ENCODE data around the gene RUNDC1.
"Not testable (repeated sequence)": the region's sequence is repeated elsewhere in the genome, so short reads cannot be mapped to it uniquely, and the experiment has no call there.

The RUNDC1 gene

DNA sequence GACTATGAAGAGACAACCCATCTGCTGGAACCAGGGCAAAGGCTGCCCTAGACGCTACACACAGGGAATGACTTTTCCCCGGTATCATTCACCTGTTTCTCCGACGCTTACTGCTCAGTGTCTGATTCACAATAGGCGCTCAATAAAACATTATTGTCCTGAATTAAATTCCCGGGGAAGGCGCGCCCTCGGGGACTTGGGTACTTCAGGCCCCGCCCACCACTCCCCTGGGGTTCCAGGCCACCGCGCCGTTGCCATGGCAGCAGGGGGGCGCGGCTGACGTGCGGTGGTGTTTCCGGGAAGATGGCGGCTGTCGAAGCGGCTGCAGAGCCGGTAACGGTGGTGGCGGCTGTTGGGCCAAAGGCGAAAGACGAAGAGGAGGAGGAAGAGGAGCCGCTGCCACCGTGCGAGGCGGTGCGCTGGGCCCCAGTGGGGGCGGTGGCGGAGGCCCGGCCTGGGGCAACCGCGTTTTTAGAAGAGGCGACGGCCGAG lies at the start of gene RUNDC1:
TSS of gene RUNDC1 (plus strand) at position 292 of the 492 bp plus-strand sequence. CDS start at position 304, 12 bp downstream.
- peak; percentile 97 for DNase-seq

DNA sequence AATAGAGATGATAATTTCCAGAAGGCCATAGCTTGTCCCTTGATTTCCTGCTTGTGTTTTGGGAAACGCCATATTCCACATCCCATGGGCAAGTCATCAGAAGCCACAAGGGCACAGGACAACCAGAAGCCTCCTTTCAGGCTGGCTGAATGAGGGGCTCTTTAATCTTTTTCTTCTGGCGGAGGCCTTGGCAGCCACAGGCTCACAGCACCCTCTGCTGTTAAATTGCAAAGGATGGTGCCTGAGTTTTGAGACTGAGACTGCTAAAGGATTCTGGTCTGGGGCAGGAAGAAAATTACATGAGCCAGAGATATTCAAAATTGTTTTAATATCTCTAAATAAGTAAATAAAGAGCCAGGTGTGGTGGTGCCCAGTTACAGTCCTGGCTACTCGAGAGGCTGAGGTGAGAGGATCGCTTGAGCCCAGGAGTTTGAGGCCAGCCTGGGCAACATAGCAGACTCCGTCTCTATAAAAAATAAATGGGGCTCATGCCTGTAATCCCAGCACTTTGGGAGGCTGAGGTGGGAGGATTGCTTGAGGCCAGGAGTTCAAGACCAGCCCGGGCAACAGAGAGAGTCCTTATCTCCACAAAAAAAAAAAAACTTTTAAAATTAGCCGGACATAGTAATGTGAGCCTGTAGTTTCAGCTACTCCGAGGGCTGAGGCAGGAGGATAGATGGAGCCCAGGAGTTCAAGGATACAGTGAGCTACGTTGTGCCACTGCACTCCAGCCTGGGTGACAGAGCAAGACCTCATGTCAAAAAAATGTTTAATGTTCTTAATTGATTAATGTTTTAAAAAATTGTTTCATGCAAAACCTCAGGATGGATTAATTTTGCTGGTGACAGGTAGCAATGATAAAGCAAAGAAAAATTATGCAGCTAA lies 42.4 kb upstream of the RUNDC1 start:
- DNase-seq: peak; percentile 87

DNA sequence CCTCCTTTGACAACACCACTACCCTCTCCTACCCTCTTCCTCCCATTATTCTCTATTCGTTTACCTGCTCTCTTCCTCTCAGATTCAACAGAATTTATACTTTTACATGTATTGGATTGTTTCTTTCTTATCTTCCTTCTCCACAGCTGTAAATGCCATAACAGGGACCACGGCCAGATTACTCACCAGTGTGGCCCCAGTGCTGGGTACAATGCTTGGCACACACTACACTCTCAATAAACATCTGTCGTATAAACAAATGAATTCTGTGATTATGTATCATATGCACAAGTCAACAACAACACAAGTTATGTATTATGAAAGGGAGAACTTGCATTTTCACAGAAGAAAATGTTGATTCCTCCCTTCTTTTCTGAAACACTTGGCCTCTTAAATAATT lies 36.2 kb upstream of the RUNDC1 start:
- DNase-seq: no peak

DNA sequence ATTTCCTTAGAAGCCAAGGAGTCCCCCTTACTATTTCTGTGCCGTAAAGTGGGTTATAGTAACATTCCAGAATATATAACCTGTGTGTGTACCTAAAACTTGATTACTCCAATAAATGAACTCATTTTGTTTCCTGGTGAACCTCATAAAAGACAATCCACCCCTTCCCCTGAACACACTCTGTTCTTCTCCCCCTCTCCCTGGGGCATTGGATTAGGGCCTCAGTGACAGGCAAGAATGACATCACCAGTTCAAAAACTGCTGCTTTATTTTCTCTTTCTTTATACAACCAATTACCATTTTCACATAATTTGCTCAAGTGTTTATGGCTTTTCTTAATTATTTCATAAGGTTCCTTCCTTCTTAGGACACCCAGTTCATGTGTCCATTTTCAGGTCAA lies 33.6 kb upstream of the RUNDC1 start:
- no peak for DNase-seq

DNA sequence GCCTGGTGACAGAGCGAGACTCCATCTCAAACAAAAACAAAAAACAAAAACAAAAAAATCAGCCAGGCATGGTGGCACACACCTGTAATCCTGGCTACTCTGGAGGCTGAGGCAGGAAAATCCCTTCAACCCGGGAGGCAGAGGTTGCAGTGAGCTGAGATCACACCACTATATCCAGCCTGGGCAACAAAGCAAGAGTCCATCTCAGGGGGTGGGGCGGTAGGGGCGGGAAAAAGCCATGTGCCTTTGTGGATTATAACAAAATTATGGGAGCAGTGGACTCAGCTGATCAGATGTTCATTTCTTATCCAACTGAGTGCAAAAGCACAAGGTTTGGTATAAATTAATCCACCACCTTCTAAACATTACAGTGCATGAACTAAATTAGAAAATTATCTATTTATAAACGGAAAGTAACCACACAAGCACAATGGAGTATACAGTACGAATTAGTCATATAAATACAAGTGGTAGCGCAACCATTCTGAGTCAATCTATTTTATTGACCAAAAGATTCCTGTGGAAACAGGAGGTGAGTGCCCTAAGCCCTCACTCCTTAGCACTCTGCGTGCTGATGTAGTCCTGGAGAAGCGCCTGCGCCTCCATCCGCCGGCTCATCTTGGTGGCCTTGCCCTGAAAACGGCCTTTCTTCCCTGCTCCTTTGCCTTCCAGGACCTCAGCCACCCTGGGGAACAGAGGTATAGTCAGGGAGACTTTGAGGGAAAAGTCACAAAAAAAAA lies 30.2 kb upstream of the RUNDC1 start:
- no peak for DNase-seq

DNA sequence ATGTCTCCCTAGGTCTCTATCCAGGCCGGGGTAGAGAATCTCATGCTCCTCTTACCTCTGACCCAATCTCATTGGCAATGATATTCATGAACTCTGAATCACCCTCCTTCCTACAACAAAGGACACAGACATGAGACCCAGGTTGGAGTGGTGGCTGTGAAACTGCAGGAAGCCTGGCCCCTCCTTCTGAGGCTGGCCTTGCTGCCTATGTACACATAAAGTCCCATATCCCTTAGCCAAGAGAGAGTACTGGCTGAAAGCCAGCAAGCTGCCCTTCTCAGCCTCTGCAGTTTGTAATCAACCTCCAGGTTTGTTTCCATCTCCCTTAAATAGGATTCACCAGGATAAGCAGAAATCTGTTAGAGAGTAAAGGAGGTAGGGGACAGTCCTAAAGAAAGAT lies 26.7 kb upstream of the RUNDC1 start:
- peak; percentile 23 for DNase-seq

DNA sequence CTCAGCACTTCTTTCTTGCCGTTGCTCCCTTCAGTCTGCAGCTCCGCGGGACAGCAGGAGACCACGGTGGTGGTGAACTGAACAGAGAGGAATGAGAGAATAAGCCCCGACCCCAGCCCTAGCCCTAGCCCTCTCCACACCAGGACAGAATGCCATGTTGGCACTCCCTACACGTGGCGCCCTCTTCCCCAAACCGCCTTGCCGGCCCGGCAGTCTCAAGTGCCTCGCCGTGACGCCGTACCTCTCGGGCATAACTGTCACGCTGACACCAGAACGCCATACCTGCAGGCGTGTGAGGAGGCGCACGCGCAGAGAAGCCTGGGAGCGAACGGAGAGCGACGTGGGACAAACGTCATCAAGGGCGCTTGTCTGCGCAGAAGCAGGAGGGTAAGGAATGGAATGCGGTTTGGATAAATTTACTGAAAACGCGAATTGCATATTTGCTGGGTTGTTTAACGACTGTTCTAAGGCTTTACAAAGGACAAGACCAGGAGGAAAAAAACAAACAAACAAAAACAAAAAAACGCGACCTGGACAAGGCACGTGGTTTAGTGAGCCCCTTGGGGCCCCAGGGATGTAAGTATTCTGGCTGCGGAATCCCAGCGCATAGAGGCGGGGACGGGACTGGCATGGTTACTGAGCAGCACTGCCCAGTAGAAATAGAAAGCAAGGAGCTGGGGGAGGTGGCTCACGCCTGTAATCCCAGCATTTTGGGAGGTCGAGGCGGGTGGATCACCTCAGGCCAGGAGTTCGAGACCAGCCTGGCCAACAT lies 16.0 kb upstream of the RUNDC1 start, which contains the start of gene AARSD1:
TSS of gene AARSD1 (minus strand) at position 294 of the 772 bp plus-strand sequence. CDS start at position 280, 14 bp downstream.
- DNase-seq: peak; percentile 99

DNA sequence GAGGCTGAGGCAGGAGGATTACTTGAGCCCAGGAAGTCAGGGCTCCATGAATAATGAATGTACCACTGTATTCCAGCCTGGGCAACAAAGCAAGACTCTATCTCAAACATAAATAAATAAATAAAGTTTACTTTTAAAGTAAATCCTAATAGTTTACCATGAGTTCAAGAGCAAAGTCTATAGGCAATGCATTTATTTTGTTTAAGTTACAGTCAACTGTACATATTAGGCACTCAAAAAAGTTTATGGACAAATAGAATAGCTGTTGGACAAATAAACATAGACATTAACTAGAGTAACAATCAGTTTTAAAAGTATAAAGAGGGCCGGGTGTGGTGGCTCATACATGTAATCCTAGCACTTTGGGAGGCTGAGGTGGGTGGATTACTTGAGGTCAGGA lies 12.4 kb upstream of the RUNDC1 start:
- peak; percentile 27 for DNase-seq

DNA sequence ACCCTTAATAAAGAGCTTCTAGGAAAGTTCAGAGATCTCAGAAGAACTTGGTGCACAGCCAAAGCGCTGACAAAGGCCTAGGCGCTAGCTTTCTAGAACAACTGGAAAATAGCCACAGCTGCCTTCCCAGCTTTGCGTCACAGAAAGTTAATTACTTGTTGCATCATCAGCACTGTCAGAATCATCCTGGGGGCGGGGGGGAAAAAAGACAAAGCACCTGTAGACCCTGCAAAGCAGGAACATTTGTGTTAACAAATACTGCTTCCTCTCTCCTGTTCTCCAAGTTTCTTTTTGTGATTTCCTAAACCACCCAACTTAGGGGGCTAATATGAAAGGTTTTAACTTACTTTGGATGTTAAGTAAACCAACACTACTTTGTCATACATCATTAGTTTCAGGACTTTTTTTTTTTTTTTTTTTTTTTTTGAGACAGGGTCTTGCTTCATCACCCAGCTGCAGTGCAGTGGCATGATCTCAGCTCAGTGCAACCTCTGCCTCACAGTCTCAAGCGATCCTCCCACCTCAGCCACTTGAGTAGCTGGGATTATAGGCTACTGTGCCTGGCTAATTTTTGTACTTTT lies 11.3 kb upstream of the RUNDC1 start:
- no peak for DNase-seq

DNA sequence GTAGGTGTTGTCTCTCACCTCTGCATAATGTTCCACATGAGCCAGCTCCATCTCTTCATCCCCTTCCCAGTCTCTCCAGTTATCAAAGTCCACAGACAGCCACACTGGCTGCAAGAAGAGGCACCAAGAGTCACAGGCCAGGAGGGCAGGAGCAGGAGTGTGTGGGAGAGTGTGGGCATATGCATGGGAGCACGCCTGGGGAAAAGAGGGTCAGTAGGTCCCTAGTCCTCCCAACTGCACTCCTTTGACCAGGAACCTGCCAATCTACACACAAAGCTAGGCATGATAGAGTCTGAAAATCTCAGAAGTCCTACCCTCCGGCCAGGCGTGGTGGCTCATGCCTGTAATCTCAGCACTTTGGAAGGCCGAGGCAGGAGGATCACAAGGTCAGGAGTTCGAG lies 8.8 kb upstream of the RUNDC1 start:
- DNase-seq: no peak

DNA sequence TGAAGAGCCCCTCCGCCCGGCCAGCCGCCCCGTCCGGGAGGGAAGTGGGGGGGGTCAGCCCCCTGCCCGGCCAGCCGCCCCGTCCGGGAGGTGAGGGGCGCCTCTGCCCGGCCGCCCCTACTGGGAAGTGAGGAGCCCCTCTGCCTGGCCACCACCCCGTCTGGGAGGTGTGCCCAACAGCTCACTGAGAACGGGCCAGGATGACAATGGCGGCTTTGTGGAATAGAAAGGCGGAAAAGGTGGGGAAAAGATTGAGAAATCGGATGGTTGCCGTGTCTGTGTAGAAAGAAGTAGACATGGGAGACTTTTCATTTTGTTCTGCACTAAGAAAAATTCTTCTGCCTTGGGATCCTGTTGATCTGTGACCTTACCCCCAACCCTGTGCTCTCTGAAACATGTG lies 7.0 kb upstream of the RUNDC1 start:
- not testable (repeated sequence) for DNase-seq

DNA sequence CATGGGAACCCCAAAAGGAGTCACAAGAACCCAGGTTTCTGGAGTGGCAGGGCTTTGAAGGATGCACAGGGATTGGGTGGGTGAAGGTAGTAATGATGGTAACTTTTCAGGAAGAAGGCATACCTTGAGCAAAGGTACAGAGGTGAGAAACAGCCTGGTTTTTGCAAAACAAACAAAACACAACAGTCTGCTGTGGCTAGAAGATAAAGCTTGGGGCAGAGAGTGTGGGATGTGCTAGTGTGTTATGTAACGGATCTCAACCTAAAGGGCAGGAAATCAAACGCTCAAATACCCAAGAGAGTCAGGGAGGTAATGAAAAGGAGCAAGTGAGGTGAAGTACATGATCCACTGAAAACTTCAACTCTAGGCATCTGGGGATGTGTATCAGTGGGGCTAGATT lies 5.1 kb upstream of the RUNDC1 start:
- DNase-seq: no peak

DNA sequence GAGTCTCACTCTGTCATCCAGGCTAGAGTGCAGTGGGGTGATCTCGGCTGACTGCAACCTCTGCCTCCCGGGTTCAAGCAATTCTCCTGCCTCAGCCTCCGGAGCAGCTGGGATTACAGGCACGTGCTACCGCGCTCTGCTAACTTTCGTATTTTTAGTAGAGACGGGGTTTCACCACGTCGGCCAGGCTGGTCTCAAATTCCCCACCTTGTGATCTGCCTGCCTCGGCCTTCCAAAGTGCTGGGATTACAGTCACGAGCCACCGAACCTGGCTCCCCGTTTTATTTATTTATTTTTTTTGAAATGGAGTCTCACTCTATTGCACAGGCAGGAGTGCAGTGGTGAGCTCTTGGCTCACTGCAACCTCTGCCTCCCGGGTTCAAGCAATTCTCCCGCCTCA lies 4.7 kb upstream of the RUNDC1 start:
- not testable (repeated sequence) for DNase-seq

DNA sequence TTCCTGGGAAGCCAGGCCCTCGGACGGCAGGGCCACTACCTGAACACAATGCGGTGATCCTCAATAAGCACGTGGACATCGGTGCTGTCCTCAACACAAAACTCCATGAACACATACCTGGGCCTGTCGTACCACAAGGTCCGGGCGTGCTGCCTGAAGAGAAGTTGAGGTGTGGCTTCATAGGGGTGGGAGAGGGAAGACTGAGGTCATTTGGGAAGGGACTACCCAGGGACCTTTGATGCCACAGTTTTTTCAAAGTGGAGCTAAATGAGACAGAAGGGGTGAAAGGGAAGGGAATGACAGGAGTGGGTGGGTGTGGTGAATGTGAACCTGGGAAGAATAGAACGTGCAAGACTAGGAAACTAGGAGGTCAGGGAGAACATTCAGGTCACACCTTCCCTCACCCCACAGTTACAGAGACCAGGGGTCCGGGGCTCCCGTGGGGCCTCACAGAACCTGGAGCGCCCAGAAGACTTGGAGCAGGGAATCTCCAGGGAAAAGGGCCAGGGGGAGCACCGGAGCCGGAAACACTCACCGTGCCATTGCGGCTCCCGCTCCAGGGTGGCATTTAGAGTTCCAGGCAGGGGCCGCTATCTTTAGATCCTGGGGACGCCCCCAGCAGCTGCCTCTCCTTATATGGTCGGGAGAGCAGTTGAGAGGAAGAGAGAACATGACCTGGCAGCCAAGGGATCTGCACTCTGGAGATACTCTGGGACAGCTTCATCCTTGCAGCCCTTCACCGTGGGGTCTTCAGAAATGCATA lies 673 bp upstream of the RUNDC1 start, which contains the start of gene PTGES3L:
TSS of gene PTGES3L (minus strand) at position 570 of the 763 bp plus-strand sequence. CDS start at position 543, 27 bp downstream.
- DNase-seq: peak; percentile 95

DNA sequence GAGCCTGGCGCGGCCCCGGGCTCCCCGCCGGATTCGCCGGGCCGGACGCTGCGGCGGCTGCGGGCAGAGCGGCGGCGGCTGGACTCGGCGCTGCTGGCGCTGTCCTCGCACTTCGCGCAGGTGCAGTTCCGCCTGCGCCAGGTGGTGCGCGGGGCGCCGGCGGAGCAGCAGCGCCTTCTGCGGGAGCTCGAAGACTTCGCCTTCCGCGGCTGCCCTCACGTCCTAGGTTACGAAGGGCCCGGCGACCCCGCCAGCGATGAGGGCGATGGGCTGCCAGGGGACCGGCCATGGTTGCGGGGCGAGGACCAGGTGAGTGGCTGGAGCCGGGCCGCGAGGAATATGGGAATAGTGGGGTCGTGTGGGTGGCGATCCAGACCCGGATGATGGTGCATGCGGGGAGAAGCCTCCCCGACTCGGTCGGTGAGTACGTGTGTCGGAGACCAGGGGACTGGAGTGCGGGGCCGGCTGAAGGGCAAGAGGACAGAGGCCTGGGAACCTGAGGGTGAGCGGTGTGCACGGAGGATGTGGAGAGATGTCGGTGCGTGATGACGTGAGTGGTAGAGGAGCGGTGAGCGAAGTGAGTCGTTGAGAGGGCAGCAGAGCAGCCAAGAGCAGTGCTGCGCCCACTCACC lies 517 bp downstream of the RUNDC1 start:
- DNase-seq: peak; percentile 91

DNA sequence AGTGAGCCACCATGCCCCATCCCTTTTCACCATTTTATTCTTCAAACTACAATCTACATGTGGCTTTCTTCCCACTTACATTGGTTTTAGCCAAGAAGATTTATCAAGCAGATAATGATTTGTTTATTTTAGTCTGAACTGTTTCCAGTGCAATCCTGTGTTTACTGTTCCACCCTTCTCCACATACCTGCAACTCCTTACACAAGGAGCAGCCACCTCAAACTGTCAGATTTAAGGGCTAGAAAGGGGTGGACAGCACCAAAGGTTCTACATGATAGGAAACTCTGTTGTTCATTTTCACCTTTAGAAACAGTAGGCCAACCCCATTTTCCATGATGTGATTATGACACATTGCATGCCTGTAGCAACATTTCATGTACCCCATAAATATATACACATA lies 1.9 kb downstream of the RUNDC1 start:
- DNase-seq: no peak

DNA sequence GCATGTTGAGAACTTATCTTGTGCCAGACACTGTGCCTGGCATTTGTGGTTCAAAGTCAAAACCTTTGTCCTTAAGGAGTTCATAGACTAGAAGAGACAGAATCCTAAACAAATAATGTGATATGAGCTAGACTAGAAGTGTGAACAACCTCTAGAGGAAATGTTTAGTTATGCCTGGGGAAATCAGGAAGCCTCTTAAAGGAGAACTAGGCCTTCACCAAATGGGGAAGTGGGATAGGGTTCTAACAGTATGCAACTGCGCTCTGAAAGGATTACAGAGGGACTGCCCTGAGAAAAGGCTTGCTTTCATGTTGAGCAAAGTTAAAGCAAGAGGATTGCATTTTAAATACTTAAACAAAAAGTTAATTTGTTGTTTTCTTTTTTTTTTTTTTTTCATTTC lies 4.9 kb downstream of the RUNDC1 start:
- no peak for DNase-seq

DNA sequence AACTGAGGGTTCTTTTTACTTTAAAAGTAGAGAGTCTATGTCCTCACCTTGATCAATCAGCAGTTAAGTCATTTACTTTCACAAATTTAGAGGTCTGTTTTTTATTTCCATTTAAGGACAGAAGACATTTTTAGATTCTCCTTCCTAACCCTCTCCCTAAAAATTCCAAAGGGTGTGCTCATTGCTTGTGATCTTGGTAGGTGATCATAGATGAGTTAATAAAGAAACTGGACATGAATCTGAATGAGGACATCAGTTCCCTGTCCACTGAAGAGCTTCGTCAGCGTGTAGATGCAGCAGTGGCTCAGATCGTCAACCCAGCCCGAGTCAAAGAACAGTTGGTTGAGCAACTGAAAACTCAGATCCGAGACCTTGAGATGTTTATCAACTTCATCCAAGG lies 8.8 kb downstream of the RUNDC1 start:
- DNase-seq: no peak

DNA sequence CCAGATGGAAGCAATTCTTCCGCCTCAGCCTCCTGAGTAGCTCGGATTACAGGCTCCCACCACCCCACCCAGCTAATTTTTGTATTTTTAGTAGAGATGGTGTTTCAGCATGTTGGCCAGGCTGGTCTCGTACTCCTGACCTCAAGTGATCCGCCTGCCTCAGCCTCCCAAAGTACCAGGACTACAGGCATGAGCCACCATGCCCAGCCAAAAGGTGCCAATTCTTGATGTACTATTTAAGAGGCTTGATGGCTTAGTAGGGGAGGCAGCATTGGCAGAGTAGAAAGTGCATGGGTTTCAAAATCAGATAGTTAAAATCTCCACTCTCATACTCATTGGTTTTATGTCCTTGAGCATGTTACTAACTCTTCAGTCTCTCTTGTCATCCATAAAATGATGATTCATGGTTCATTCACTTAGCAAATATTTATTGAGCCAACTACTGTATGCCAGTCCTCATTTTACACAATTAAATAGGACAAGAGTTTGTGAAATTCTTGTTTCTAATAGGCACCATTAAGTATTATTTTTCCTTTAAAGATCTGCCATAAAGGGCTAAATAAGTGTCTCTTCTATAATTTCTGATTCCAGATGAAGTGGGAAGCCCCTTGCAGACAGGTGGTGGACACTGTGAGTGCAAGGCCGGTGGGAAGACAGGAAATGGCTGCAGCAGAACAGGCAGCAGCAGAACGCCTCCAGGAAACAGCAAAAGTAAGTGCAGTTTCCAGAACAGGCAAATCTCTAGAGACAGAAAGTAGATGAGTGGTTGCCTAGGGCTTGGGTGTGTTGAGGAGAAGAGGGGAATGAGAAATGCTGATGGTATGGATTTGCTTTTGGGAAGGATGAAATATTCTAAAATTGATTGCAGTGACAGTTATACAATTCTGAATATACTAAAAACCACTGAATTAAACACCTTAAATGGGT lies 9.6 kb downstream of the RUNDC1 start:
- DNase-seq: peak; percentile 77

DNA sequence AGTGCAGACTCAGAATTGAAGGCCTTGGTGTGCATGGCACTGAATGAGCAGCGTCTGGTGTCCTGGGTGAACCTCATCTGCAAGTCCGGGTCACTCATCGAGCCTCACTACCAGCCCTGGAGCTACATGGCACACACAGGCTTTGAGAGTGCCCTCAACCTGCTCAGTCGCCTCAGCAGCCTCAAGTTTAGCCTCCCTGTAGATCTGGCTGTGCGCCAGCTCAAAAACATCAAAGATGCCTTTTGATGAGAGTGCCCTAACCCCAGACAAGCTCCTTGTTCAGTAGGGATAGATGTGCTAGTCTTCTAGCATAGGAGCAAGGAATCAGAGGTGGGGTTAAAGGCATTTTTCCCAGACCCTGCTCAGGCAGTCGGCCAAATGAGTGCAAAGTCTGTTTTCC lies 11.1 kb downstream of the RUNDC1 start:
- DNase-seq: no peak

Data from DMS53 (cell line).